K562 (cell line): ENCODE results near the gene GPHN. TPM values are rescaled to one million over a fixed set of nuclear protein-coding genes. Genes with fewer than 3 reads are reported as not detected.

Experiments
- ATAC-seq: fragments of 200-7000 bp; cut with Tn5 transposase; 3 replicates; pipeline ENCODE4 v1.9.1; 2020; ENCODE audit warnings: moderate library complexity
- BruUV-seq: library from RNA; stranded (reverse); fragments of 400-500 nt; replicated peaks from 2 replicates; lab custom pipeline; 2021; lab: Mats Ljungman, UMichigan
- CTCF ChIA-PET: fragments of 300-600 bp; formaldehyde crosslinking; extraction: SDS; loops from one replicate; lab custom pipeline; 2021; ENCODE audit warnings: low intra/inter-chr PET ratio; lab: Yijun Ruan, JAX
- POLR2A ChIA-PET: fragments of 300-600, 350-650 bp; sonication (Branson Sonifier 250); formaldehyde crosslinking; extraction: SDS; loops from one replicate; lab custom pipeline; 2021; ENCODE audit warnings: antibody characterized with exemption, inconsistent platforms; lab: Yijun Ruan, JAX
- DNase-seq, 4 experiments: peaks; one replicate each; pipeline versions ENCODE4 v3.0.0 to v3.0.0-alpha.2; 2011 to 2018; ENCODE audit warnings: low spot score in 3 of 4, mixed read lengths in 3 of 4; ENCODE audit errors: extremely low read depth in 1 of 4
- FAIRE-seq: peaks from 2 replicates; lab custom pipeline; 2011; peaks lifted over from hg19 to GRCh38; lab: Jason Lieb, UNC
- H2AFZ ChIP-seq: 2 replicates; pipeline ENCODE4 v1.6.0; 2011; ENCODE audit warnings: low read depth, low read length, control low read depth, inconsistent platforms
- H3K27ac ChIP-seq: fragments of 200-600 bp; 3 replicates; pipeline ENCODE4 v1.8.0; 2011; ENCODE audit warnings: low read depth, mild to moderate bottlenecking, control low read depth, inconsistent platforms, low read length, moderate library complexity, mixed read lengths; ENCODE audit errors: extremely low read depth
- H3K27me3 ChIP-seq, 2 experiments: fragments of 300-600 bp in 1 of 2; 2 replicates in 1 of 2; 3 replicates in 1 of 2; pipeline versions ENCODE4 v1.6.0 to v1.8.0; 2011; ENCODE audit warnings: inconsistent platforms in 2 of 2, low read length in 2 of 2, mild to moderate bottlenecking in 1 of 2, mixed read lengths in 1 of 2, moderate library complexity in 1 of 2; ENCODE audit not compliant: control insufficient read depth in 2 of 2, insufficient read depth in 2 of 2
- H3K36me3 ChIP-seq: fragments of 300-600 bp; 3 replicates; pipeline ENCODE4 v1.8.0; 2011; ENCODE audit warnings: mild to moderate bottlenecking, low read length, inconsistent platforms; ENCODE audit not compliant: control insufficient read depth, insufficient read depth
- H3K4me1 ChIP-seq, 2 experiments: fragments of 200-600 bp in 1 of 2; replicated peaks in 1 of 2; 2 replicates in 1 of 2; 3 replicates in 1 of 2; pipeline versions ENCODE4 v1.5.1 to v1.8.0; 2011; ENCODE audit warnings: inconsistent platforms in 2 of 2, low read length in 2 of 2, mild to moderate bottlenecking in 1 of 2, mixed read lengths in 1 of 2, moderate library complexity in 1 of 2; ENCODE audit not compliant: control insufficient read depth in 2 of 2, insufficient read depth in 2 of 2
- H3K4me2 ChIP-seq: 2 replicates; pipeline ENCODE4 v1.6.1; 2011; ENCODE audit warnings: low read length, control low read depth, inconsistent platforms, mixed read lengths; ENCODE audit not compliant: insufficient read depth
- H3K4me3 ChIP-seq: fragments of 200-600 bp; sonication (generic), shearing (Covaris generic); 2 replicates; pipeline ENCODE4 v1.5.1; 2016; ENCODE audit warnings: control low read depth, inconsistent platforms
- H3K79me2 ChIP-seq: fragments of 200-600 bp; 3 replicates; pipeline ENCODE4 v1.8.0; 2011; ENCODE audit warnings: low read length, inconsistent platforms; ENCODE audit not compliant: control insufficient read depth, insufficient read depth
- H3K9ac ChIP-seq, 2 experiments: 2 replicates each; pipeline versions ENCODE4 v1.6.0 to v1.6.1; 2011; ENCODE audit warnings: low read depth in 2 of 2, low read length in 2 of 2, control low read depth in 1 of 2, inconsistent platforms in 1 of 2, mild to moderate bottlenecking in 1 of 2, mixed read lengths in 1 of 2; ENCODE audit not compliant: insufficient read depth in 1 of 2
- H3K9me1 ChIP-seq: one replicate; pipeline ENCODE4 v1.6.0; 2011; ENCODE audit warnings: inconsistent platforms, mild to moderate bottlenecking, low read length, moderate library complexity; ENCODE audit not compliant: control insufficient read depth, insufficient read depth
- H3K9me3 ChIP-seq: replicated peaks from 2 replicates; pipeline ENCODE4 v1.5.1; 2011; ENCODE audit warnings: low read depth, low read length, inconsistent platforms; ENCODE audit not compliant: control insufficient read depth, insufficient read depth
- H4K20me1 ChIP-seq: replicated peaks from 2 replicates; pipeline ENCODE4 v1.6.1; 2011; ENCODE audit warnings: low read length, inconsistent platforms, mixed read lengths; ENCODE audit not compliant: control insufficient read depth, insufficient read depth
- CBX8 ChIP-seq: fragments of 200-600 bp; sonication (generic); IDR thresholded peaks from 2 replicates; pipeline ENCODE4 v1.6.1; 2012; ENCODE audit warnings: borderline replicate concordance, mixed run types, low read depth, mild to moderate bottlenecking, moderate library complexity, mixed read lengths, low read length, control low read depth, inconsistent platforms; ENCODE audit not compliant: poor library complexity, severe bottlenecking; ENCODE audit errors: extremely low read depth
- EHMT2 ChIP-seq: fragments of 450-650 bp; IDR thresholded peaks from 2 replicates; pipeline ENCODE4 v1.6.1; 2018; ENCODE audit warnings: antibody characterized with exemption
- MIER1 ChIP-seq: fragments of 450-650 bp; IDR thresholded peaks from 2 replicates; pipeline ENCODE4 v1.6.1; 2016; ENCODE audit warnings: antibody characterized with exemption, mild to moderate bottlenecking, low read depth
- REST ChIP-seq, 2 experiments: fragments of 450-650 bp; formaldehyde crosslinking in 1 of 2; IDR thresholded peaks; 2 replicates each; pipeline versions ENCODE4 v1.4.0 to v1.6.1; 2014 to 2020; ENCODE audit warnings: mild to moderate bottlenecking in 2 of 2, borderline replicate concordance in 1 of 2, low read depth in 1 of 2
- ZNF224 ChIP-seq: sonication (generic); formaldehyde crosslinking; IDR thresholded peaks from 2 replicates; pipeline ENCODE4 v1.8.0; 2022; ENCODE audit warnings: mild to moderate bottlenecking, missing genetic modification reagents
- WGBS: fragments of 100-300 bp; shearing (Covaris generic); methylation state at CpG from one replicate; pipeline ENCODE4 v1.1.6; 2016; ENCODE audit warnings: low coverage, mixed read lengths; ENCODE audit not compliant: insufficient coverage; ENCODE audit errors: missing lambda C conversion rate; 5-methylcytosine and 5-hydroxymethylcytosine counted together
- in situ Hi-C: fragments of 300-500 bp; cut with MboI; formaldehyde crosslinking; loops from 4 replicates; pipeline ENCODE4 v1.15.0; 2018; ENCODE audit warnings: inconsistent platforms, mixed read lengths
- intact Hi-C: fragments of 100-400 bp; cut with micrococcal nuclease; formaldehyde crosslinking; loops from 2 replicates; pipeline ENCODE4 v1.14.2; 2022
- polyA plus RNA-seq, 8 experiments: library from polyadenylated mRNA; depleted of rRNA in 4 of 8; stranded (reverse) in 5 of 8; unstranded in 3 of 8; fragments of >200 nt; fragmentation: Nextera tagmentation in 2 of 8; fragmentation: Illumina TruSeq in 1 of 8; extraction: Ambion mirVana in 2 of 8; extraction: Trizol in 1 of 8; gene quantifications; 2 replicates each; pipeline versions ENCODE4 v1.2.1 to v1.2.3, GENCODE V29; 2011 to 2014; ENCODE audit warnings: inconsistent platforms in 1 of 8, missing spikeins in 1 of 8
- total RNA-seq, 7 experiments: library from RNA; depleted of rRNA in 6 of 7; stranded (reverse); fragments of >200 nt in 6 of 7; fragmentation: Illumina TruSeq in 2 of 7; extraction: Trizol in 2 of 7; gene quantifications; 2 replicates each; pipeline versions ENCODE4 v1.2.1 to v1.2.3, GENCODE V29; 2011 to 2021; ENCODE audit warnings: low replicate concordance in 1 of 7
- TF ChIP-seq, protein P1 (sequence below): sonication (generic); IDR thresholded peaks from 2 replicates; pipeline ENCODE4 v1.6.1; 2016

Gene GPHN
- total and polyA plus RNA-seq, 9 of the 15 experiments (the other 6 are each of a cell fraction or from before 2014, with no cell fraction given) = 5.9 to 16.0 (median 11.4) TPM

- TF ChIP-seq REST (IDR thresholded peaks at IDR 0.05; ENCODE audit: borderline replicate concordance) (peak; percentile 86), REST (CRISPR knock-in tag; IDR thresholded peaks at IDR 0.05; ENCODE audit: low read depth) (no peak), EHMT2 (0 out of 2 replicates have a peak, but pooled peaks have one; percentile 26), ZNF224 (CRISPR knock-in tag) (no peak), MIER1 (peak; percentile 54; the same call in 1 of the 2 replicates), CBX8 (peak; percentile 86)
- TF ChIP-seq, protein P1, sequence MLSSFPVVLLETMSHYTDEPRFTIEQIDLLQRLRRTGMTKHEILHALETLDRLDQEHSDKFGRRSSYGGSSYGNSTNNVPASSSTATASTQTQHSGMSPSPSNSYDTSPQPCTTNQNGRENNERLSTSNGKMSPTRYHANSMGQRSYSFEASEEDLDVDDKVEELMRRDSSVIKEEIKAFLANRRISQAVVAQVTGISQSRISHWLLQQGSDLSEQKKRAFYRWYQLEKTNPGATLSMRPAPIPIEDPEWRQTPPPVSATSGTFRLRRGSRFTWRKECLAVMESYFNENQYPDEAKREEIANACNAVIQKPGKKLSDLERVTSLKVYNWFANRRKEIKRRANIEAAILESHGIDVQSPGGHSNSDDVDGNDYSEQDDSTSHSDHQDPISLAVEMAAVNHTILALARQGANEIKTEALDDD = no peak
- H4K20me1 ChIP-seq = peaks cover 10% of the 10 kb centered on the region; the same call in 1 of the 2 replicates
- H2AFZ ChIP-seq = no peak overlapping the region
- peaks cover 0 to 24% of the 10 kb centered on the region in 2 experiments; a peak in 3 of 5 replicates for H3K4me1 ChIP-seq
- no peak overlapping the region for H3K4me2 ChIP-seq
- no peaks in the 10 kb centered on the region for H3K36me3 ChIP-seq
- H3K27ac ChIP-seq = no peak overlapping the region
- CTCF ChIA-PET = no interaction called here
- POLR2A ChIA-PET = no interaction called here
- 20% methylated on average over 4 of the region's 4 CpGs for WGBS
- no peak for FAIRE-seq
- in situ Hi-C loops (no loop called here), intact Hi-C loops (no loop called here)
- TSS peak; percentile 39 for BruUV-seq
- H3K9me3 ChIP-seq = no peaks in the 10 kb centered on the region
- ATAC-seq = no peak
- peak overlapping the region; percentile 54; the same call in 1 of the 2 replicates for H3K4me3 ChIP-seq
- H3K9ac ChIP-seq = no peak overlapping the region
- no peaks in the 10 kb centered on the region for H3K27me3 ChIP-seq
- H3K79me2 ChIP-seq = peaks cover 55% of the 10 kb centered on the region
- no peaks in the 10 kb centered on the region for H3K9me1 ChIP-seq
- no peak for DNase-seq
Observed at GRCh38 chr14:66509874-66510273, 1.9 kb downstream of the GPHN start.
